BE2C (cell line): Measurements from ENCODE around the gene POLR1A.
"Not testable (repeated sequence)": the region's sequence is repeated elsewhere in the genome, so short reads cannot be mapped to it uniquely, and the experiment has no call there.

Experiments used
- DNase-seq: peaks from one replicate; pipeline ENCODE4 v3.0.0-alpha.2; 2020
- H3K27me3 ChIP-seq: fragments of 250-450 bp; sonication (Bioruptor Pico); 2 replicates; pipeline ENCODE4 v1.5.1; 2020; ENCODE audit warnings: mild to moderate bottlenecking
- H3K36me3 ChIP-seq: fragments of 250-450 bp; sonication (Bioruptor Pico); 2 replicates; pipeline ENCODE4 v1.5.1; 2020; ENCODE audit warnings: mild to moderate bottlenecking
- H3K4me1 ChIP-seq: fragments of 250-450 bp; sonication (Bioruptor Pico); 2 replicates; pipeline ENCODE4 v1.5.1; 2020
- H3K4me3 ChIP-seq: 2 replicates; pipeline ENCODE4 v1.5.1; 2011; ENCODE audit warnings: low read depth, low read length
- H3K9me3 ChIP-seq: fragments of 250-450 bp; sonication (Bioruptor Pico); 2 replicates; pipeline ENCODE4 v1.5.1; 2020
- TF ChIP-seq, protein P1 (sequence below): IDR thresholded peaks from 2 replicates; pipeline ENCODE4 v1.5.1; 2012; ENCODE audit warnings: mild to moderate bottlenecking, low read depth, low read length

Gene POLR1A

GRCh38 chr2:85995648-85996529, 109.8 kb downstream of the POLR1A start:
- Histone ChIP-seq H3K4me3 (no peak overlapping the region), H3K36me3 (no peaks in the 10 kb centered on the region), H3K27me3 (no peaks in the 10 kb centered on the region), H3K4me1 (no peaks in the 10 kb centered on the region), H3K9me3 (no peaks in the 10 kb centered on the region)
- TF ChIP-seq, protein P1, sequence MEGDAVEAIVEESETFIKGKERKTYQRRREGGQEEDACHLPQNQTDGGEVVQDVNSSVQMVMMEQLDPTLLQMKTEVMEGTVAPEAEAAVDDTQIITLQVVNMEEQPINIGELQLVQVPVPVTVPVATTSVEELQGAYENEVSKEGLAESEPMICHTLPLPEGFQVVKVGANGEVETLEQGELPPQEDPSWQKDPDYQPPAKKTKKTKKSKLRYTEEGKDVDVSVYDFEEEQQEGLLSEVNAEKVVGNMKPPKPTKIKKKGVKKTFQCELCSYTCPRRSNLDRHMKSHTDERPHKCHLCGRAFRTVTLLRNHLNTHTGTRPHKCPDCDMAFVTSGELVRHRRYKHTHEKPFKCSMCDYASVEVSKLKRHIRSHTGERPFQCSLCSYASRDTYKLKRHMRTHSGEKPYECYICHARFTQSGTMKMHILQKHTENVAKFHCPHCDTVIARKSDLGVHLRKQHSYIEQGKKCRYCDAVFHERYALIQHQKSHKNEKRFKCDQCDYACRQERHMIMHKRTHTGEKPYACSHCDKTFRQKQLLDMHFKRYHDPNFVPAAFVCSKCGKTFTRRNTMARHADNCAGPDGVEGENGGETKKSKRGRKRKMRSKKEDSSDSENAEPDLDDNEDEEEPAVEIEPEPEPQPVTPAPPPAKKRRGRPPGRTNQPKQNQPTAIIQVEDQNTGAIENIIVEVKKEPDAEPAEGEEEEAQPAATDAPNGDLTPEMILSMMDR = no peak
- DNase-seq = no peak

GRCh38 chr2:85994897-85995647, 110.6 kb downstream of the POLR1A start:
- H3K9me3 ChIP-seq = no peaks in the 10 kb centered on the region
- DNase-seq = no peak
- no peaks in the 10 kb centered on the region for H3K36me3 ChIP-seq
- no peaks in the 10 kb centered on the region for H3K27me3 ChIP-seq
- no peaks in the 10 kb centered on the region for H3K4me1 ChIP-seq
- H3K4me3 ChIP-seq = no peak overlapping the region
- TF ChIP-seq, protein P1 = no peak

DNA sequence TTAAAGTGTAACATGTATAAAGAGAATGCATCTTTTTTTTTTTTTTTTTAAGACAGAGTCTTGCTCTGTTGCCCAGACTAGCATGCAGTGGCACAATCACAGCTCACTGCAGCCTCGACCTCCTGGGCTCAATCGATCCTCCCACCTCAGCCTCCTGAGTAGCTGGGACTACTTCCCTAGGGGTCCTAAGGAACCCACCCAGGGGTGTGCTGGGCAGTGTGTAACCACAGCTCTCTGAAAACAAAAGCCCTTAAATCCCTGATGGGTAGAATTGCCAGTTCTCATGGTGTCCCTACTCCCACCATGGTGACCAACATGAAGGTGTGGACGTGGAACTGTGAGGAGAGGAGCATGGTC, 111.3 kb downstream of the POLR1A start:
- TF ChIP-seq, protein P1 = no peak
- H3K4me1 ChIP-seq = no peaks in the 10 kb centered on the region
- H3K4me3 ChIP-seq = no peak overlapping the region
- H3K9me3 ChIP-seq = no peaks in the 10 kb centered on the region
- no peaks in the 10 kb centered on the region for H3K36me3 ChIP-seq
- H3K27me3 ChIP-seq = no peaks in the 10 kb centered on the region
- no peak for DNase-seq

DNA sequence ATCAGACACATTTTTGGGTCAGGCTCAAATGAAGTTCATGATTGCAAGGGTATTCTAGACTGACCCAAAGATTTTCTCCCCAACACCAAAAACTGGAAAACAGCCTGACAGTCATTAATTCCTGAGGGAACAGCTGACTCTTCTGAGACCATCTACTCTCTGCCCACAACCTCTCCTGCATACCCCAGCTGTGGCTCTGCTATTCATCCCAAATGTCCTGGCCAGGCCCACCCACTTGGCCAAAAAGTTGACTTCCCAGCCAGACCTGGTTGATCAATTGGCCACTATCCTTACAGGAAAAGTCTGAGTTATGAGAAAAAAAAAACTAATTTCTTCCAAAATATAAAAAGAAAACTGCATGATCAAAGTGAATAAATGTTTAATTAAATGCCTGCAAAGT, 113.1 kb downstream of the POLR1A start:
- Histone ChIP-seq H3K4me3 (no peak overlapping the region), H3K9me3 (no peaks in the 10 kb centered on the region), H3K36me3 (no peaks in the 10 kb centered on the region), H3K27me3 (no peaks in the 10 kb centered on the region), H3K4me1 (no peaks in the 10 kb centered on the region)
- TF ChIP-seq, protein P1 = no peak
- no peak for DNase-seq

GRCh38 chr2:85992053-85992452, 113.6 kb downstream of the POLR1A start:
- H3K4me3 ChIP-seq, H3K36me3 ChIP-seq, H3K4me1 ChIP-seq, H3K9me3 ChIP-seq, DNase-seq, H3K27me3 ChIP-seq: not testable (repeated sequence)

GRCh38 chr2:85990084-85990483, 115.6 kb downstream of the POLR1A start:
- Histone ChIP-seq H3K9me3 (no peaks in the 10 kb centered on the region), H3K4me3 (no peak overlapping the region), H3K27me3 (no peaks in the 10 kb centered on the region), H3K36me3 (no peaks in the 10 kb centered on the region), H3K4me1 (no peaks in the 10 kb centered on the region)
- DNase-seq = no peak
- TF ChIP-seq, protein P1 = no peak
